Right lung (tissue), 5 donors: ENCODE measurements around the gene DOC2B. TPM values are rescaled to one million over a fixed set of nuclear protein-coding genes. Genes with fewer than 3 reads are reported as not detected.
"Not testable (repeated sequence)": the region's sequence is repeated elsewhere in the genome, so short reads cannot be mapped to it uniquely, and the experiment has no call there.

Source experiments
- DNase-seq, 2 donors: peaks; one replicate each; pipeline ENCODE4 v3.0.0-alpha.2; 2013
- polyA plus RNA-seq, 5 donors: library from polyadenylated mRNA; unstranded; fragments of 120-200 nt; gene quantifications; one replicate each; pipeline versions ENCODE4 v1.2.1 to v1.2.3, GENCODE V29; 2013; ENCODE audit warnings: inconsistent platforms in 1 of 5, low replicate concordance in 1 of 5; ENCODE audit not compliant: insufficient read length in 5 of 5, insufficient read depth in 1 of 5

DOC2B gene
- polyA plus RNA-seq, 5 donors: 2.2 to 3.7 (median 3.6) TPM

GRCh38 chr17:192666-193425, 11.4 kb upstream of the DOC2B start:
- DNase-seq: no peak

- DNase-seq: no peak
Measured at GRCh38 chr17:189444-189843, 8.0 kb upstream of the DOC2B start.

DNA sequence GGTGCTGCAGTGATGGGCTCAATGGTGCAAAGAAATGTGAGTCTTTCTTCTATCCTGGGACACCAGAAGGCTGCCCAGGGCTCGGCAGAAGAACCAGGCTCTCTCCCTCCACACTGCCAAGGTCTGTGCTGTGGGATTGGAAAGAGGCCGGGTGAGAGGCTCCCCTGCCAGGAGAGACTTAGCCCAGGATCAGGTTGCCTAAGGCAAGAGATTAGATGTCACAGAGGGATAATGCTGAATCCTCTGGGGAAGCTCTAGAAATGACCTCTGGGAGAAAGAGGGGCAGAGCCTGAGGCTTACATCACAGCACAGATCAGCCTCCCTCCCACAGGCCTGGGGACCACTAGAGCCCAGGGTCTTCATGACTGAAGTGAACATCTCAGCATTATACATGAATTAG, 5.7 kb upstream of the DOC2B start:
- DNase-seq: no peak

- DNase-seq: no peak
Measured at GRCh38 chr17:185445-186138, 4.1 kb upstream of the DOC2B start.

DNA sequence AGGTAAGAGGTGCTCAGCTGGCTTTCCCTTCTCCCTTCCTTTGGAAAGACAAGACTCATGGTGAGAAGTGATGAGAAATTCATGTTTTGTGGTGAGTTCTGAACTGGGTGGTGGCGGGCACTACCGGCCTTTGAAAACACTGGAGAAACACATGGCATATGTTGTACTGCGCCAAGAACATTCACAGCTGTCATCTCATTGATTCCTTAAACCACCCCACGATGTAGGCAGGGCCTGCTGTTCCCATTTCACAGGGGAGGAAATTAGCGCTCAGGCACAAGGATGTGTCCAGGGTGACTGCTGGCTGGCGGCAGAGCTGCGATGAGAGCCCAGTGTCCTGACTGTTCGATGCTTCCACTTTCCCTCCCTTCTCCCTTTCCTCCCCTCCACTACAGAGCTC, 1.6 kb upstream of the DOC2B start:
- DNase-seq: no peak

DNA sequence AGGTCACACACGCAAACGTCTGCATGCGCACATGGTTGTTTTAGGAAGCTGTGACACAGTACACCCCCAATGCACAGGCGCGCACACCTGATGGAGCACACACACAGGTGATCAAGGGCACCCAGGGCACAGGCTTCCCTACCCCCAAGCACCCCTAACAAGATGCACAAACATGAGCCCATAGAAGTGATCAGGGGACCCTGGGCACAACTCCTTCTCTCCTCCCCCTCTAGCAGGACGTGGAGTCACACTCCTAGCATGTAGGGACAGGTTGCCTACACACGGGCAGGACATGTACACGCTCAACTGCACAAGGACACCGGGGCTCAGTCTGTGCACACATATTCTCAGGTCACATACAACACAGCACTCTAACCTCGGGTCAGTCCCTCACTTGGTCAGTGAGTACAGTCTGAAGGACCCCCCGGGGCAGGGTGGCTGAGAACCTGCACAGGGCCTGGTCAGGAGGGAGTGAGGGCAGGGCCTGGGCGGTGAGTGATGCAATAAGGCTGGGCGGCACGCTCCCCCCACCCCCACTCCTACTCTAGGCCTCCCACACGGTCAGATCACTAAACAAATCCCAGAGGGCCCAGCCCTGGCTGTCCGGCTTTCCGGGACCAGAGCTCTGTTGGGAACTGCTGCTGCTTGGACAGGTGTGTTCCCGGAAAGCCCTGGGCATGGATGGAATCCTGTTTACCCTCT, 751 bp upstream of the DOC2B start:
- no peak for DNase-seq

- DNase-seq: no peak
Measured at GRCh38 chr17:180381-181244, 837 bp downstream of the DOC2B start.

DNA sequence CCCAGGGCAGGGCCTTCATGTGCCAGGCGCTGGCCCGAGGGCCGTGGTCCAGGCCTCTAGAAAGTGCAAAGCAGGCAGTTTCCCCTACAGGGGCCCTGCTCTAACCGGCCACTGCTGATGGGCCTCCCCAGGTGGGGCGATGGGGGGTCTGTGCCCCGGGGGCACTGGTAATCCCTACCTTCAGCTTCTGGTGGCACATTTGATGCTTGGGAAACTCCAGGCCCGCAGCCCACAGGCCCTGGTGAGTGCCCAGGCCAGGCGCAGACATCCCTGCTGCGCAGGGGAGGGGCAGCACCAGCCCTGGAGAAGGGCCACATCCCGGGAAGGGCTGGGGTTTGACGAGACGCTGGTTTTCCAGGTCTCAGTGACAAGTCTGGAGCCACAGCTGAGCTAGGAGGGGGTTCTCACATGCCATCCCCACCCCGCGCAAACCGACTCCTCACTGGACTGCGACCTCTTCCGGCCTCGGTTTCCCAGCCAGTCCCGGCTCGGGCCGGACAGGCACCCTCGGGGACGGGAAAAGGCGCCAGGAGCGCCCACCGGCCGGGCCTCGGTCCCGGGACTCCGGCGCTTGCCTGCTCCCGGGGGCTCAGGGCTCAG, 1.6 kb downstream of the DOC2B start:
- DNase-seq: no peak

GRCh38 chr17:179066-179432, 2.4 kb downstream of the DOC2B start:
- no peak for DNase-seq

DNA sequence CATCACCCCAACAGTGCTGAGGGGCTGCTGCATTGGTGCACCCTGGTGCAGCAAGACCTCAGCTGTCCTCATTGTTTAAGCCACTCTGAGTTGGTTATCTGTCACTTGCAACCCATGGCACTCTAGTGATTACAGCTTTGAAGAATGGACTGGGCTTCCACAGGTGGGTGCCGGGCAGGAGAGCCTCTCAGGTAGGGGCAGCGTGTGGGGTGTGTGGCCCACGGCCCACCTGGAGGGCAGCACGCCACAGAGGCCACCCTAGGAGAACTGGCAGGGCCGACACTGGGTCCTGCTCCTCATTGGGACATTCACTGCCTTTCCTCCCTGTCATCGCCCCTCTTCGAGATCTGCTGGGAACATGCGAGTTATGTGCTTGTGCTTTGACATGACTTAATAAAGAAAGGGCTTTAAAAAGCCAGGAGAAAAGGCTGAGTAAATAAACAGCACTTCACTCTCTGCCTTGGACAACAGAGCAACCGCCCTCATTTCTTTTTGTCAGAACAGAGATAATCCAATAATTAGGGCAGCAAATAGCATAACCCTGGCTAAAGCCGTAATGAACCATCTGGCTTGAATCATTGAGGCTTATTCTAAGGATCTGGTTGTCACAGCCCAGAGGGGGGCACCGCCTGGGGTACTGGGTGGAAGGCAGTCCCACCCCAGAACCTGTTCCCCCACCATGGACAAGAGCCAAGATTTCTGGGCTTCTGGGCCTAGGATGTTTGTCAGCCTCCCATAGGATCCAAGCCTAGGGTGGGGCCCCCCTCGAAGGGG, 3.0 kb downstream of the DOC2B start:
- DNase-seq: no peak

GRCh38 chr17:177762-178161, 3.7 kb downstream of the DOC2B start:
- no peak for DNase-seq

DNA sequence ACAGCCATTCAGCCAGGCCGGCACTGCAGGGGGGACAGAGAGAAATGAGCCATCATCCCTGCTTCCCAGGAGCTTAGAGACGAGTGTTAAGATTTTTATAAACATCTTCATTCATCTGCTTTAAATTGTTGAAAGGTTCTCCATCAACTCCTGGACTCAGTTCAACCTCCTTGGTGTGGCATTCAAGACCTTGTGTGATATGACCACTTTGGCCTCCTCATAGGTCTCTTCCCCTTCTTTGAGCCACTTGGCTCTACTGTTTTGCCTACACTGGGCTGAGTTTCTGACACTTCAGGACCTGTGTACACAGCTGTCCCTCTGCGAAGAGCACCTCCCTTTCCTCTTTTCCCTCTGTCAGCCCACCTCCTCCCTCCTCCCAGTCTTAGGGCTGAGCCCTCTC, 4.3 kb downstream of the DOC2B start:
- no peak for DNase-seq

- DNase-seq: no peak
Measured at GRCh38 chr17:173166-173911, 8.1 kb downstream of the DOC2B start.

GRCh38 chr17:172401-172800, 9.0 kb downstream of the DOC2B start:
- DNase-seq: no peak

DNA sequence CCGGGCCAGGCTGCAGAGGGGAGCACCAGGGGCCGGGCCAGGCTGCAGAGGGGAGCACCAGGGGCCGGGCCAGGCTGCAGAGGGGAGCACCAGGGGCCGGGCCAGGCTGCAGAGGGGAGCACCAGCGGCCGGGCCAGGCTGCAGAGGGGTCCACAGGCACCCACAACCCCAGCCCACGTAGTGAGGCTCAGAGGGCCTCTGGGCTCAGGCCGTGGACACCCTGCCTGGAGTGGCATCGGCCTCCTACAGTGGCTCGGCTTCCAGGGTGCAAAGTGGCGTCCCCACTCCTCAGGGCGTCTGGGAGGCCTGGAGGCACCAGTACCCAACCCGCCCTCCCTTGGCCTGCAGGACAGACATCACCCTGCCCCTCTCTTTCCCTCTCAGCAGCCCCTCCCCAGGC, 9.6 kb downstream of the DOC2B start:
- DNase-seq: no peak

- no peak for DNase-seq
Measured at GRCh38 chr17:170130-170670, 11.2 kb downstream of the DOC2B start.

GRCh38 chr17:168614-169013, 12.8 kb downstream of the DOC2B start:
- not testable (repeated sequence) for DNase-seq

GRCh38 chr17:165939-166338, 15.5 kb downstream of the DOC2B start:
- no peak for DNase-seq
